Glutamatergic neuron (in vitro differentiated cells): ENCODE data around the gene KLHDC7B. TPM values are rescaled to one million over a fixed set of nuclear protein-coding genes. Genes with fewer than 3 reads are reported as not detected.

Source experiments
- DNase-seq: peaks from one replicate; pipeline ENCODE4 v3.0.0; 2022
- H3K27ac Mint-ChIP-seq: one replicate; pipeline ENCODE4 v1.8.0; 2020; ENCODE audit warnings: mild to moderate bottlenecking, mixed read lengths, inconsistent platforms; ENCODE audit not compliant: unreplicated experiment
- H3K27me3 Mint-ChIP-seq: one replicate; pipeline ENCODE4 v1.8.0; 2020; ENCODE audit warnings: mild to moderate bottlenecking, moderate library complexity, mixed read lengths, inconsistent platforms; ENCODE audit not compliant: unreplicated experiment
- H3K36me3 Mint-ChIP-seq: one replicate; pipeline ENCODE4 v1.8.0; 2020; ENCODE audit warnings: mild to moderate bottlenecking, mixed read lengths, inconsistent platforms; ENCODE audit not compliant: unreplicated experiment
- H3K4me1 Mint-ChIP-seq: one replicate; pipeline ENCODE4 v1.8.0; 2020; ENCODE audit warnings: mild to moderate bottlenecking, low read depth, mixed read lengths, inconsistent platforms; ENCODE audit not compliant: unreplicated experiment
- H3K4me3 Mint-ChIP-seq: one replicate; pipeline ENCODE4 v1.8.0; 2020; ENCODE audit warnings: mild to moderate bottlenecking, mixed read lengths, inconsistent platforms; ENCODE audit not compliant: unreplicated experiment
- H3K9me3 Mint-ChIP-seq: one replicate; pipeline ENCODE4 v1.8.0; 2020; ENCODE audit warnings: mild to moderate bottlenecking, moderate library complexity, mixed read lengths, inconsistent platforms; ENCODE audit not compliant: unreplicated experiment
- total RNA-seq: library from RNA; stranded (reverse); fragmentation: NEBNext Ultra II Directional; extraction: Animal tissue kit (Norgen Biotek cat#: 25700); gene quantifications from one replicate; pipeline ENCODE4 v1.2.1, GENCODE V29; 2021; ENCODE audit not compliant: unreplicated experiment
- TF ChIP-seq, protein P1 (sequence below): fragments of 200-600 bp; sonication (generic); IDR thresholded peaks from one replicate; pipeline ENCODE4 v1.5.0; 2021; ENCODE audit not compliant: partially characterized antibody, unreplicated experiment

KLHDC7B gene
- total RNA-seq, 1 donor from 2014 or later: 0.12 TPM

- peaks cover 20% of the 10 kb centered on the region for H3K36me3 Mint-ChIP-seq
- peak overlapping the region; percentile 28 for H3K4me3 Mint-ChIP-seq
- TF ChIP-seq, protein P1, sequence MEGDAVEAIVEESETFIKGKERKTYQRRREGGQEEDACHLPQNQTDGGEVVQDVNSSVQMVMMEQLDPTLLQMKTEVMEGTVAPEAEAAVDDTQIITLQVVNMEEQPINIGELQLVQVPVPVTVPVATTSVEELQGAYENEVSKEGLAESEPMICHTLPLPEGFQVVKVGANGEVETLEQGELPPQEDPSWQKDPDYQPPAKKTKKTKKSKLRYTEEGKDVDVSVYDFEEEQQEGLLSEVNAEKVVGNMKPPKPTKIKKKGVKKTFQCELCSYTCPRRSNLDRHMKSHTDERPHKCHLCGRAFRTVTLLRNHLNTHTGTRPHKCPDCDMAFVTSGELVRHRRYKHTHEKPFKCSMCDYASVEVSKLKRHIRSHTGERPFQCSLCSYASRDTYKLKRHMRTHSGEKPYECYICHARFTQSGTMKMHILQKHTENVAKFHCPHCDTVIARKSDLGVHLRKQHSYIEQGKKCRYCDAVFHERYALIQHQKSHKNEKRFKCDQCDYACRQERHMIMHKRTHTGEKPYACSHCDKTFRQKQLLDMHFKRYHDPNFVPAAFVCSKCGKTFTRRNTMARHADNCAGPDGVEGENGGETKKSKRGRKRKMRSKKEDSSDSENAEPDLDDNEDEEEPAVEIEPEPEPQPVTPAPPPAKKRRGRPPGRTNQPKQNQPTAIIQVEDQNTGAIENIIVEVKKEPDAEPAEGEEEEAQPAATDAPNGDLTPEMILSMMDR: no peak
- H3K9me3 Mint-ChIP-seq: peaks cover 12% of the 10 kb centered on the region
- no peak for DNase-seq
- H3K4me1 Mint-ChIP-seq: peaks cover 9% of the 10 kb centered on the region
- no peak overlapping the region for H3K27ac Mint-ChIP-seq
- H3K27me3 Mint-ChIP-seq: peaks cover 11% of the 10 kb centered on the region
Measured at GRCh38 chr22:50597097-50597496, 51.4 kb downstream of the KLHDC7B start.

DNA sequence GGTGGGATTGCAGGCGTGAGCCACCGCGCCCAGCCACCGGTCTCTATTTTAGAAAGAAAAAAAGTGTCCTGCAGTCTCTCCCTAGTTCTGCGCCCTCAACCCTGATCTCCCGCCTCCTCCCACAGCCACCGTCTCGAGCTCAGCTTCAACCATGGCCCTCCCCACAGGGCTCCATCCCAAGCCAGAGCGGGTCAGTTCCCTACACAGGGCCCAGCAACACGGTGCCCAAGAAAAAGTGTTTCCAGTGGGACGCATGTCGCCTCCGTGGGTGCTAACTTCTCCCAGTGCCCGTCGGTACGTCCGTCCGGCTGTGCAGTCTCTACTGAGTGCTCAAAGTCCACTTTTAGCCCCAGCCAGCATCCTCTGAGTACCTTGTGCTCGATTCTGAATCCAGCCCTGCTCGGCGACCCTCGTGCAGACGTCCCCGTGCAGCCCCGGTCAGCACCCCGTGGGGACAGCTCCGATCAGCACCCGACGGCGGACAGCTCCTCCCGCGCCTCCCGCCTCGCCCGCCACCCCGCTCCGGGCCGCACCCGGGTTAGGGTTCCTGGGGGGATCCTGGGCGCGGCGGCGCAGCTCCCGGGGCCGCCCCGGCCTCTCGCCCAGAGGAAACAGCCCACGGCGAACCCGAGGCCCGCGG lies 54.2 kb downstream of the KLHDC7B start:
- peaks cover 19% of the 10 kb centered on the region for H3K27me3 Mint-ChIP-seq
- peaks cover 20% of the 10 kb centered on the region for H3K36me3 Mint-ChIP-seq
- TF ChIP-seq, protein P1: no peak
- H3K27ac Mint-ChIP-seq: peak overlapping the region; percentile 80
- DNase-seq: peak; percentile 47
- H3K9me3 Mint-ChIP-seq: peaks cover 15% of the 10 kb centered on the region
- peaks cover 17% of the 10 kb centered on the region for H3K4me1 Mint-ChIP-seq
- H3K4me3 Mint-ChIP-seq: peak overlapping the region; percentile 94

GRCh38 chr22:50600538-50600937 lies 54.8 kb downstream of the KLHDC7B start, which contains the start of gene MAPK8IP2:
Gene MAPK8IP2 (plus strand): TSS chr22:50600793. CDS start chr22:50600819, 26 bp downstream.
- TF ChIP-seq, protein P1: no peak
- peaks cover 17% of the 10 kb centered on the region for H3K4me1 Mint-ChIP-seq
- H3K36me3 Mint-ChIP-seq: peaks cover 20% of the 10 kb centered on the region
- peak within 1 kb of the TSS; percentile 80 for H3K27ac Mint-ChIP-seq
- peaks cover 19% of the 10 kb centered on the region for H3K27me3 Mint-ChIP-seq
- peaks cover 15% of the 10 kb centered on the region for H3K9me3 Mint-ChIP-seq
- peak; percentile 74 for DNase-seq
- H3K4me3 Mint-ChIP-seq: peak within 1 kb of the TSS; percentile 94

Other genes with a start within 250 kb of the KLHDC7B start
- 95.2 TPM for gene PLXNB2, start 238.3 kb upstream of the KLHDC7B start, total RNA-seq
- 32.1 TPM for gene DENND6B, start 218.9 kb upstream of the KLHDC7B start, total RNA-seq
- gene PPP6R2, start 202.6 kb upstream of the KLHDC7B start, total RNA-seq: 122 TPM
- gene SBF1, start 70.9 kb upstream of the KLHDC7B start, total RNA-seq: 206 TPM
- 37.6 TPM for gene ADM2, start 64.4 kb upstream of the KLHDC7B start, total RNA-seq
- 4.0 TPM for gene MIOX, start 59.0 kb upstream of the KLHDC7B start, total RNA-seq
- gene LMF2, start 38.2 kb upstream of the KLHDC7B start, total RNA-seq: 62.2 TPM
- gene NCAPH2, start 37.7 kb upstream of the KLHDC7B start, total RNA-seq: 52.9 TPM
- 4.8 TPM for gene SCO2, start 20.3 kb upstream of the KLHDC7B start, total RNA-seq
- 1.2 TPM for gene TYMP, start 15.9 kb upstream of the KLHDC7B start, total RNA-seq
- not detected for gene SYCE3, start 17.0 kb downstream of the KLHDC7B start, total RNA-seq
- gene CPT1B, start 32.5 kb downstream of the KLHDC7B start, total RNA-seq: 118 TPM
- gene CHKB, start 37.0 kb downstream of the KLHDC7B start, total RNA-seq: 147 TPM
- 143 TPM for gene MAPK8IP2, start 54.9 kb downstream of the KLHDC7B start, total RNA-seq
- gene ARSA, start 82.3 kb downstream of the KLHDC7B start, total RNA-seq: 65.7 TPM
- 20.4 TPM for gene SHANK3, start 126.9 kb downstream of the KLHDC7B start, total RNA-seq
- gene ACR, start 192.3 kb downstream of the KLHDC7B start, total RNA-seq: not detected
- gene RABL2B, start 237.7 kb downstream of the KLHDC7B start, total RNA-seq: 19.2 TPM